Daoy (cell line): ENCODE measurements around the gene PDIA5. TPM values are rescaled to one million over a fixed set of nuclear protein-coding genes. Genes with fewer than 3 reads are reported as not detected.
"Not testable (repeated sequence)": the region's sequence is repeated elsewhere in the genome, so short reads cannot be mapped to it uniquely, and the experiment has no call there.

Experiments used
- DNase-seq: peaks from one replicate; pipeline ENCODE4 v3.0.0-alpha.2; 2015; ENCODE audit warnings: low read depth
- total RNA-seq: library from RNA; depleted of rRNA; stranded (reverse); fragments of >200 nt; shearing (Covaris generic); gene quantifications from 2 replicates; pipeline ENCODE4 v1.2.3, GENCODE V29; 2014

PDIA5 gene
- total RNA-seq, 1 experiment from 2014 or later, result 17.6 TPM

DNA sequence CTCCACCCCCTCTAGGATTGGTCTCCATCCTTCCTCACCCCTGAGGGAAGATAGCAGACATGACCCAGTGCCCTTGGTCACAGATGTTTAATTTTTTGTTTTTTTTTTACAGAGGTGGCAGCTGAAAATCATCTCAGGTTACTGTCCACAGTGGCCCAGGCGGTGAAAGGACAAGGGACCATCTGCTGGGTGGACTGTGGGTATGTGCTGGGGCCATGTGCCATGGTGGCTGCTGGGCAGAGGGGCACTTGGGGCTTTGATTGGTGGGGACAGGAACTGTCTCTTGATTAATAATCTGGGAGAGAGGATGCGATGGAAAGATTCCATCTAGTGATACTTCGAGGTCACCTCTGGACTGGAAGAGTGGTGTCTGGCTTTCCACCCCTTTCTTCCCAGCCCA lies 25.4 kb downstream of the PDIA5 start:
- no peak for DNase-seq

DNA sequence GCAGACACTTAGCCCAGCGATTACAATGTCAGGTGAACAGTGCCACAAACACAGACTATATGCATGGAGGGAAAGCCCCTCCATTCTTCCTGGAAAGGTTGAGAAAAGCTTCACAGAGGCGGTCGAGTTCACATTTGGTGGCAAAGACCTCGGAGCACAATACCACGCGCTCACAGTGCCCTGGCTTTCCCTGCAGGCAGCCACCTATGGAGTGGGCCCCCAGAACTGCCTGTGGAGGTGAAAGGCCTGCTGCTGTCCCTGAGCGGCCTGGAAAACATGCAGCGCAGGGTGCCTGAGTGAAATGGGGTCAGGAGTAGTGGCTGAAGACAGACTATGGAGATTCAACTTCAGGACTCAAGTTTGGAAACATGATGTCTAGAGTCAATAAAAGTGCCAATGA lies 26.9 kb downstream of the PDIA5 start:
- DNase-seq, result no peak

DNA sequence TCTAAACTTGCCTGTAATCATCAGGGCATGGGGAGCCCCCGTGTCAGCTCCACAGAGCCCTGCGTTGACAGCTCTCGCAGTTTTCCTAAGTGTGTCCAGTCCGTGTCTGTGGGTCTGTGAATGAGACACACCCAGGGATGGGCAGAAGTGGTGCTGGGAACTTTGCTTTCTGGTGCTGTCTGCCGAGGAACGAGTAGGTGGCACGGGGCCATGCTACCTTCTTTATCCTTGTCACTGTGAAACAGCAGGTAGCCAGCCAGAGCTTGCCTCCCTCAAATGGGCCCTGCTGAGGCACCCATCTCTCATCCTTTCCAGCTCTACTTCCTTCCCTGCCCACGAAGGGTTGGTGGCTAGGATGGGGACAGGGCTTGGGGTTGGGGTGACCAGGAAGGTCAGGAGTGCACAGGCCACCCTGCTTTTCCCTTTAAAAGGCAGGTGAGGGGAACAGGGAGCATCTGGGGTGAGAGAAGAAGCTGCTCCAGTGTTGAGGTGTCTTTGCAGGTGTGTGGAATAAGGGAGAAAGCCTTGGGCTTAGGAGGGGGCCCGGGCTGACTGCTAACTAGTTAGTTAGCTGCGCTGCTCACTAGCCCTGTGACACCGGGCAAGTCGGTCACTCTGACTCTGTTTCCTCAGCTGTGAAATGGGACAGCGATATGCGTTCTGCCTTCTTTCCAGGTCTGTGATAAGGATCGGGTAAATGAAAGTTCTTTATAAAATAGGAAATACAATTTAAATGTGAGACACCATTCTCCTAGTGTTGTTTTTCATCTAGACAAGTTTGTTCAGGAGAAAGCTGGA lies 27.9 kb downstream of the PDIA5 start:
- DNase-seq, result no peak

DNA sequence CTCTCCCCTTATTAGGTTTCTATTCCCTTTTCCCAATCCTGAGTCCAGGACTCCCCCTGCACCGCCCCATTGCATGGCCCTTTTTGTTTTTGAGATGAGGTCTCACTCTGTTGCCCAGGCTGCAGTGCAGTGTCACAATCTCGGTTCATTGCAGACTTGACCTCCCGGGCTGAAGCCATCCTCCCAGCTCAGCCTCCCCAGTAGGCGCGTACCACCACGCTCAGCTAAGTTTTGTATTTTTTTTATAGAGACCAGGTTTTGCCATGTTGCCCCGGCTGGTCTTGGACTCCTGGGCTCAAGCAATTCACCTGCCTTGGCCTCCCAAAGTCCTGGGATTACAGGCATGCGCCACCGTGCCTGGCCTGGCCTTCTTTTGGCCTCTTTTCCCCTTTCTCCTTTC lies 29.3 kb downstream of the PDIA5 start:
- no peak for DNase-seq

DNA sequence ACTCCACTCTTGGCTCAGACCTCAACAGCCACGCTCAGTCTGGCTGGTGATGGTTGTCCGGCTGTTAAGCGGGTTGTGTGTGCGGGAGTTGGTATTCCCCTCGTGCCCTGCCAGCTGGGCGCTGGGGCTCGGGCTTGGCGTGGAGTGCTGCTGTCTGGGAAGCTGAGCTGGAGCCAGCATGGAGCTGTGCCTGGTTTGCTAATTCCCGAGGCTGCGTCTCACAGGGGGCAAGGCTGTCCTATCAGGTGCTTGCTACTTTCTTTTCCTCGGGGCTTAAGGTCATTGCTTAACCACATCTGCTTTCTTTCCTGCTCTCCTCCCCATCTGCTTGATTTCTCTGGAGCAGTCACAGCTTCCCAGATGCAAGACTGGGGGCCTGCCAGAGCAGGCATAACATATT lies 29.9 kb downstream of the PDIA5 start:
- DNase-seq, result peak; percentile 38

DNA sequence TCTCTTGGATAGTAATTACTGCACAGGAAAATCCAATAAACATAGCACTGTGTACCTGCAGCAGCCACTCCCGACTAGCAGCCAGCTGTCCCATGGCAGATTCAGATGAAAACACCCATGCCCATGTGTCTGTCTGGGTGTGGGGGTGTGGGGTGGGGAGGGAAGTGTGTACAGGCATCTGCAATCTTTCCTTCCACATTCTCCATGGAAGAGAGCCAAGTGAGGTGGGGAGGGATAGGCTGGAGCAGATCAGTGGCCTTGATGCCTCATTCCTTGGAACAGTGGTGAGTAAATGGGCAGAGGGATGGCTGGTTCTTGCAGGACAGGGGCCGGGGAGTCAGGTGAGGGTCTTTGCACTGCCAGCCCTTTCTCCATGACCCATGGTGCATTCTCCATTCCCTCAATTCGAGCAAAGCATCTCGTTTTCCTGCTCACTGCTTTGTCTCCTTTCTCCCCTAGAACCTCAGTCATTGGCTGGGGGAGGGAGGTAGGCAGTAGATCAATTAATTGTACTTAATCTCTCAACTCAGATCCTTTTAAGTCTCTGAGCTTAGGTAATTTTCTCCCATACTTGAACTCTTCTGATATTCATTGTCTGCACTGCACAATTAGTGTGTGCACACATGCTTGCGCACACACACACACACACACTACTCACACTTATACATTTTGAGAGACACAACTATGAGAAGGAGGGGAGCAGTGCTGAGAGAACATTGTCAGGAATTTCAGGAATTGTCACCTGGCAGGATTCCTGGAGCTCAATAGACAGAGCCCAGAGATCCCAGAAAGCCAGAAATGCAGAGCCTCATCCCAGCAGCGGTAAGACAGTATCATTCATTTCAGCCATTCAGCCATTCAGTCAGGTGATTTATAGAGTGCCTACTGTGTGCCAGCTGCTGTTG lies 31.9 kb downstream of the PDIA5 start:
- no peak for DNase-seq

DNA sequence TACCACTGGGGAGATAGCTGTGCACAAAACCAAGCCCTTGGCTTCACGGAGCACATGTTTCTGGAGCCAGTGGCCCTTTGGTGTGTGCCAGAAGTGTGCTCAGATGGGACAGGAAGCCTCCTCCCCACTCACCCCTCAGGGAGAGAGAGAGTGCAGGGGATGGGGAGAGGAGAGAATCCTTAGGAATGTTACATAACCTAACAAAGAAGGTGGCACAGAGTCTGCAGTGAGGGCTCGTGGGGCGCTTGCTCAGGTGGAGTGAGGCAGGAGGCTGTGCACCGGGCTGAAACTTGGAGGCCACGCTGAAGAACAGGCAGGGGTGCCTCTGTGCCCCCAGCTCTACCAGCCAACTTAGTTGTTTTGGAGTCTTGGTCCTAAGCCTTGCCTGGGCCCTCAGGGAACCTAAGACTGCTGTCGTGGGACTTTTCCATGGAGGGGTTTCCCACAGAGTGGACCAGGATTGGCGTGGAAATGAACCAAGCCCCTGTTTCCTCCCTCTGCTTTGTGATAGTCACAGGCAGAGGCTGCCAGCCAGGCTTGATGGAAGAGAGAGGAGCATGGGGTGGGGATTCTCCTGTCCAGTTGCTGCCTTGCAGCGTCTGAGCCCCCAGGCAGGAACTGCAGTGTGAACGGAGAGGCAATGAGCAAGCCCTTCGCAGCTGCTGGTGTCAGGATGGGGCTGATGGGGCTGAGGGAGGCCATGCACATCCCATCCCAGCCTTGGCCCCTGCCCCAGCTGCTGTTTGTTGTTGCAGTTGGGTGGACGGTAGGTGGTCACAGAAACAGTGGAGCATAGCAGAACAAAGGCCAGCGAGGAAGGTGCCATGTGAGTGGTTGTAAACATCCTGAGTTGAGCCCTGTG lies 32.7 kb downstream of the PDIA5 start:
- no peak for DNase-seq

DNA sequence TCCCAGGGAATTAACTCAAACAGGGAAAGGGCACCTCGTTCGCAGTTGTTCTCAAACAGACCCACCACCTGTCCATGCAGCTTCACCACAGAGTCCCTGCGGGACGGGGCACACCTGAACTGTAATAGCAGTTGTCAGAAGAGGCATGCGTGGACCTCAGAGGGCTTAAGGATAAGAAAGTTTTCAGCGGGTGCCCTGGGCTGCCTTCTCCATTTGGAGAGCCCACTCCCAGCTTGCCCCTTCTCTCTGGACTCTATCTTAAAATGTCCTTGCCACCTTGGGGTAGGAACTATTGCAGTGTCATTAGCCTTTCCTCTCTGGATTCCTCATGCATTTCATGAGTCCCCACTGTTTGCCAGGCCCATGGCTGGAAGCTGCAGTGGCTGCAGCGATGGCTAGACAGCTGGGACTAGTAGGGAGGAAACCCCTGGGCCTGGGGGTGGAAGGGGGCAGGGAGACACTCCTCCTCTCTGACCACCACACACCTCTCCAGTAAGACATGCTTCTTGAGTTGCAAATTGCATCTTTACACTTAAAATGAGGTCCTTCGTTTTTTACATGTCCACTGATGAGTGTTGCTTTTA lies 33.5 kb downstream of the PDIA5 start:
- DNase-seq, result no peak

DNA sequence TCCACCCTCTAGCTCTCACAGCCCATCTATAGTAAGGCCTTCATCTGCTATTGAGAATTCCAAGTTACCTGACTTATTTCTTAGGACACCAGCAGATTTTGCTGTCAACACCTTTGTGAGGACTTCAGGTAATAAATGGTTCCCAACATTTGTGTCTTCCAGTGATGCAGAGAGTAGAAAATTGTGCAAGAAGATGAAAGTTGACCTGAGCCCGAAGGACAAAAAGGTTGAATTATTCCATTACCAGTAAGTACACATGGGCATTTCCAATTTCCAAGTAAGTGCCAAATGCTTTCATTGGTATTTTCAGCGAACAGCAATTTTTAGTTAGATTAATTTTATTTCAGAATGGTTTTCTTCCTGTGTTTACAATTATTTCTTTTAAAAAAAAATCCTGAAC lies 35.4 kb downstream of the PDIA5 start:
- DNase-seq, result no peak

DNA sequence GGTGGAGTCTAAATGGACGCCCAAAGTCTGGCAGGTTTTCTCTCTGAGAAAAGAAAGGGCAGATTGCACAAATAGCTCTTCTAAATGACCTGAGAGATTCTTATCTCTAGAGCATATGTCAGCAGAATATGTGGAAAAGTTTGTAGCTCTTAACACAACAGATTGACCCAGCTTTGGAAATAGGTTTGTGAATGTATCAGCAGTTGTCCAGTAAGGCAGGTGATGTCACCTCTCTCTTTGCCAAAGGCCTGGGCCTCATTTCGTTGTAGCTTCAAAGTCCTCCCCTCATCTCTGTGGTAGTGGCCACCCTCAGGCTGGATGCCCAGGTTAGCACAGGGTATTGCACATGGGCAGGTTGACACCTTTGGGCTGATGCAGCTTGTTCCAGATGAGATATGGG lies 36.0 kb downstream of the PDIA5 start:
- DNase-seq, result no peak

DNA sequence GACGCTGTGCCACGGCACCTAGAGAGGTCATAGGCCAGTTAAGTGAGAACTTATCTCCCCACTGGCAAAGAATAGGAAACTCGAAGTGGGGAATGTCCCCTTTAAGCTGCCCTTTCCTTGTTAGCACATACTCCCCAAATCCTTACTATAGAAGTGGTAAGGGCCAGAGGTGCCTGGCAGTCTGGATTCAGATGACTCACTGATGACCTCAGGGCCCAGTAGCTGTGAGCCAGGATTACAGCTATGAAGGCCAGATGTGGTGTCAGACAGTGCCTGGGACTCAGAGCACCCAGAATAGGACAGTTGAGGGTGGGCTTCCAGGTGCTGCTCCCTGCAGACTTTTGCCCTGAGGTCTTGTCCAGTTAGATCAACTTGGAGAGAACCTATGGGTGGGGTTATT lies 37.7 kb downstream of the PDIA5 start:
- DNase-seq, result peak; percentile 61

DNA sequence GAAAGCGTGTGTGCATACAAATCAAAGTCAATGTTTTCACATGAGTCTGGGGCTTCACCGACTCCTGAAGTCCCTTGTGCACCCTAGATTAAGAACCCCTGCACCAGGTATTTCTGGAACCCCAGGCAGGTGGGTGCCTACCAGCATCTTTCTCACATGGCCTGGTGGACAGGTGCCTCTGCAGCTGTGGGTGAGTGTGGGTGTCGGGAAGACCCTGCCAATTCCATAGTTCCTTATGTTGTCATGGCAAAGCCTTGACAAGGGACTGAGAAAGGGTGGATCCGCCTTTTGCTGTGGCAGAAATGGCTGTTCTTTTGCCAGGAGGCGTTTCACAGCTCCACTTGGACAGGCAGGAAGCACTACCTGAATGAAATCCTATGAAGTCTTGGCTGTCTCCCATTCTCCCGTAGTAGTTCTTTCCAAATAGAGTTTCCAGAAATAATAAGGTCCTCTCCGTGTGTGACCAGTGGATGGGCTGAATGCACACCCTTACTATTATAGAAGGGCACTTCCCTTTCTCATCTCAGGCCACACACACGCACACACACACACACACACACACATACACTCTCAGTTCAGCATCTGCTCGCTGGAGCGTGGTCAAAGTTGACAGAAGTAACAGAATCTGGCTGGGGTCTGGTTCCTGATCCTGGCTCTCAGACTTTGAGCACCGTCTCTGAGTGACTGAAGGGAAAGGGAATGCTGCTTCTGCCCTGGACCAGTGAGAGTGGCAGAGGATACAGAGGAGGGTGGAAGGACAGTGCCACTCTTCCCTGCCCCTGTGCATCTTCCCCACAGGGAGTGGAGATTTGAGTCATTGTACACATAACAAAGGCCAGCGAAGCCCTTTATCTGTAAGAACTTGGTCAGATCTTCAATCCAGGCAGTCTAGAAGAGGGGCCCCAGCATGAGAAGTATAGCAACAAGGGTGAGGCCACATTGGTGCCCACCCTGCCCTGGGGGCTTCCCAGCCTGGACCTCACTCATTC lies 38.7 kb downstream of the PDIA5 start:
- no peak for DNase-seq

DNA sequence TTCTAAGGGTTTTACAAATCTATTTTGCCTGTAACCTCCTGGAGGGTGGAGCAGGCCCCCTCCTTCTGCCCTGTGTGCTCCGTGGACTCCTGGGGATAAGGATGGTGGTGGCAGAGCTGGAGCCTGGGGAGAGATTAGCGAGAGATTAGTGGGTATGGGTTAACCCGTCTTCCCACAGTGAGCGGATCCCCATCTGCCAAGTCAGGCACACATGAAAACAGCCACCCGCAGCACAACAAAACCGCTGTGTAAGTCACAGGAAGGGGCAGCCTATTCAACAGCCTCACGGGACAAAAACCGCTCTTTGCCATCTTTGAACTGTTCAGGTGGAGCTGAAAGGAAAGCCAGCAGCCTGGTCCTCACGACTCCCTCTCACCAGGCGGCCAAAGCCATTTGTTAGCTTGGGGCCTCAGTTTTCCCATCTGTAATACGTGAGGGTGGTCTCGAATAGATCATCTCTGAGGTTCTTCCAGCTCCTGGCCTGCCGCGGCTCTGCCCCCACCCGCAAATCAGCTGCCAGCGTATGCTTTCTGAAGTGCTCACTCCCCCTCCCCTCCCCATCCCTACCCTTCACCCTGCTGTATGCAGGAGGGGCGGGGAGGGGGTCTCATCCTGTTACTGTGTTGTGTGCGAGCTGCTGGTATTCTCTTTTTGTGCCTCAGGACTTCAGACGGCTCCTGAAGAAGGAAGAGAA lies 43.6 kb downstream of the PDIA5 start:
- DNase-seq, result no peak

DNA sequence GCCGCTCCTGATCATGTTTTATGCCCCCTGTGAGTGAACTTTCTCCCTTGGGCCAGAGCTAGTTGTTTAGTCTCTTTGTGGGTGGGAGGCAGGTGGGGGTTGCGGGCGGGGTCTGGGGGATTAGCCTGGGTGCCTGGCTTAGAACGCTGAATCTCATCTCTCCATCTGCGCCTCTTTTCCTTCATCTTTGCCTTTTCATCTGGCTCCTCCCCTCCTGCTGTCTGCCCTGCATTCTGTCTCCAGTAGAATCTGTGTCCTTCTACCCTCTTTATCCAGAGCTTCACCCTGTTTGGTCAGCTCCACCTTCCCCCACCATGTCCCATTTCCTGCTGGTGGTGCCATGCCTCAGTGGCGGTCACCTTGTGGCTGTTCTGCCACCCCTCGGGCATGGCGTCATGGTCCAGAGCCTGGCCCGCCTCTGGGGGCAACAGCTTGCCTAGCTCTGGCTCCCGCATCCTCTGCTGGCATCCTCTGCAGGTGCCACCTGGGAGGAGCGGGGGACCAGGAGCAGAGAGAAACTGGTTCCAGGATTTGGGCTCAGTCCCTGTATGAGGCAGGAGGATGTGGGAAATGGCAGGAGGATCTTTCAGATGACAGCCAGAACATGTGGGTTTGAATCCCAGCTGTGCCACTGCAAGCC lies 44.3 kb downstream of the PDIA5 start:
- DNase-seq, result no peak

DNA sequence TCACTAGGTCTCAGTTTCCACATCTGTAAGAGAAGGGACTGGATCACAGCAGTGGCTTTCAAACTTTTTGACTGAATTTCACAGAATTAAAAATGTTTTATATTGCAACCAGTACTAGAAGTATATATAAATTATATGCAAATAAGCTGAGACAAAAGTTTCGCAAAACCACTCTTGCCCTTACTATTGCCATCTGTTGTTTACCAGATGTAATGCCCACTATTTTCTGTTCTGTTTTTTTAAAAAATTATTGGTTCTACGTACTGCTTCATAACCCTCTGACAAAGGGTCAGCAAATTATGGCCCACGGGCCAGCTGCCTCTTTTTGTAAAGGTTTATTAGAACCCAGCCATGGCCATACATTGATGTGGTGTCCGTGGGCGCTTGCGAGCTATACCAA lies 44.8 kb downstream of the PDIA5 start:
- no peak for DNase-seq

DNA sequence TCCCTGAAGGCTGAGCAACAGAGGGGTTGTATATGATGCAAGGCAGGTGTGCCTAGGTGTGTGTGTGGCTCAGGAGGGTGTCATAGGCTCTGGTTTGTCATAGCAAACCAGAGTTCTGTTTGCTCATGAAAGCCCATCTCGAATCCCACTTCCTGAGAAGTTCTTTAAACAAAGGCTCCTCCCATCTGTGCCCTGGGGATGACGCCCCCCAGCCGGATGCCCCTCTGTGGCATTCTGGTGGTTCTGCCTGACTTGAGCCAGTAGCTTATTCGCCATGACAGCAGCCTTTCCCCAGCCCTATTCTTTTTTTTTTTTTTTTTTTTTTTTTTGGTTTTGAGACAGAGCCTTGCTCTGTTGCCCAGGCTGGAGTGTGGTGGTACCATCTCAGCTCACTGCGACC lies 45.4 kb downstream of the PDIA5 start:
- no peak for DNase-seq

DNA sequence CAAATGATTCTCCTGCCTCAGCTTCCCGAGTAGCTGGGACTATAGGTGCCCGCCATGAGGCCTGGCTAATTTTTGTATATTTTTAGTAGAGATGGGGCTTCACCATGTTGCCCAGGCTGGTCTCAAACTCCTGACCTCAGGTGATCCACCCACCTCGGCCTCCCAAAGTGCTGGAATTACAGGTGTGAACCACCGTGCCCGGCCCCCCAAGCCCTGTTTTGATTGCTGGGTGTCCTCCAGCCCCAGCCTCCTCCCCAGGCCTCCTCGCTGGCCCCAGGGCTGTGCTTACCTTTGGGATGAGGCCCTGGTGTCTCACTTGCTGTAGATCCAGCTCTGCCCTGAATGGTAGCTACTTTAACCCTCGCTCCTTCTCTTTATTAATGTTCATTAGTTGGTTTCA lies 45.8 kb downstream of the PDIA5 start:
- DNase-seq, result not testable (repeated sequence)

DNA sequence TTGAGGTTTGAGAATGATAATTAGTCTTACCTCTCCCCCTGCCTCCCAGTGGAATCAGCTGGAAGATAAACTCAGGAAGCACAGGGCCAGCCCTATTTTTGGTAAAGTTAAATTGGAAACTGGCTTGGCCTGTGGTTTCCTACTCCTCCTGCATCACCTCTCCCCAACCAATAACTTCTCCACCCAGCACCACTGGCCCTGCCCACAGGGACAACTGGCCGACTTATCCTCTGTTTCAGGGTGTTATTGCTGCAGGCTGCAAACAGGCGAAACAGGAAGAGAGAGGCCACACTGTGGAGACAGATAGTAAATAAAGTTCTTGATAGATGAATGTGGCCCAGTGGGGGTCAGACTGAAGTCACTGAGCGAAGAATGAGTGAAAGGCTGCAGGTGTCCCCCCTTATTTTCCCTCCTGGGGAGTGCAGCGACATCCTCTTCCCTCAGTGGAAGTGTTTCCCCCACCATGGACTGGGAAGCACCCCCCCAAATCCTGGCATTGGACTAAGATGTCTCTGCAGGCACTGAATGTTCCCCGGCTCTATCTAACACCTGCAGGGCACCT lies 47.1 kb downstream of the PDIA5 start:
- no peak for DNase-seq

DNA sequence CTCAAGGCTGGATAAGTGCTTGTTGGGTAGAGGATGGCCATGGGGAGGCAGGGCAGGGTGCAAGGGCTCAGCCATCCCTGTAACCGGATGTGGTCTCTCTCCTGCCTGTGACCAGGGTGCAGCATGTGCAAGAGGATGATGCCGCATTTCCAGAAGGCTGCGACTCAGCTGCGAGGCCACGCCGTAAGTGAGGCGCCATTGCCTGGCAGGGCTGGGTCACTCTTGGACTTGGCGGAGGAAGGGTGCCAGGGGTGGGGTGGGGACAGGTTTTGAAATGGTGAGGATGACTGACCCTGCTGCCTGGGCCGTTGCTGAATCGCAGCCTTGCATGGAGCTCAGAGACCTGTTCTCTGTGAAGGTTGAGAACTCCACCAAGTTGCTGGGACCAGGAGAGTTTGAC lies 49.3 kb downstream of the PDIA5 start:
- DNase-seq, result no peak
